Trophoblast cell (in vitro differentiated cells and primary cell): ENCODE data around the gene GPALPP1.
"Not testable (repeated sequence)": the region's sequence is repeated elsewhere in the genome, so short reads cannot be mapped to it uniquely, and the experiment has no call there.

Source experiments
- DNase-seq, 2 donors: peaks; one replicate each; pipeline ENCODE4 v3.0.0-alpha.2; 2016
- H2AFZ ChIP-seq: 2 replicates; pipeline ENCODE4 v1.6.1; 2013; ENCODE audit warnings: low read length, moderate library complexity, mild to moderate bottlenecking; ENCODE audit not compliant: insufficient read depth, poor library complexity
- H2AK5ac ChIP-seq: 2 replicates; pipeline ENCODE4 v1.6.1; 2013; ENCODE audit warnings: mild to moderate bottlenecking, low read length
- H2BK120ac ChIP-seq: 2 replicates; pipeline ENCODE4 v1.6.1; 2013; ENCODE audit warnings: low read length, mild to moderate bottlenecking, moderate library complexity; ENCODE audit not compliant: insufficient read depth, poor library complexity
- H2BK12ac ChIP-seq: 2 replicates; pipeline ENCODE4 v1.6.1; 2013; ENCODE audit warnings: mild to moderate bottlenecking, low read length, moderate library complexity
- H2BK5ac ChIP-seq: 2 replicates; pipeline ENCODE4 v1.6.1; 2013; ENCODE audit warnings: low read length, low read depth, moderate library complexity, mild to moderate bottlenecking; ENCODE audit not compliant: poor library complexity
- H3K14ac ChIP-seq: 2 replicates; pipeline ENCODE4 v1.6.1; 2013; ENCODE audit warnings: mild to moderate bottlenecking, low read length
- H3K18ac ChIP-seq: 2 replicates; pipeline ENCODE4 v1.6.1; 2013; ENCODE audit warnings: mild to moderate bottlenecking, low read length
- H3K23ac ChIP-seq: 2 replicates; pipeline ENCODE4 v1.6.1; 2013; ENCODE audit warnings: low read length
- H3K27ac ChIP-seq: 2 replicates; pipeline ENCODE4 v1.5.1; 2013; ENCODE audit warnings: low read depth, mild to moderate bottlenecking, inconsistent platforms, low read length, moderate library complexity
- H3K27me3 ChIP-seq: 2 replicates; pipeline ENCODE4 v1.6.1; 2013; ENCODE audit warnings: inconsistent platforms, mild to moderate bottlenecking, low read length, moderate library complexity; ENCODE audit not compliant: insufficient read depth
- H3K36me3 ChIP-seq, 2 experiments: 1 replicate in 1 of 2; 2 replicates in 1 of 2; pipeline ENCODE4 v1.6.1; 2013; ENCODE audit warnings: low read length in 2 of 2, mild to moderate bottlenecking in 2 of 2, moderate library complexity in 1 of 2; ENCODE audit not compliant: insufficient read depth in 2 of 2, control insufficient read depth in 1 of 2
- H3K4ac ChIP-seq: 2 replicates; pipeline ENCODE4 v1.6.1; 2013; ENCODE audit warnings: low read depth, mild to moderate bottlenecking, low read length, moderate library complexity
- H3K4me1 ChIP-seq, 2 experiments: 1 replicate in 1 of 2; 2 replicates in 1 of 2; pipeline ENCODE4 v1.6.1; 2013; ENCODE audit warnings: low read length in 2 of 2, mild to moderate bottlenecking in 2 of 2, moderate library complexity in 1 of 2; ENCODE audit not compliant: insufficient read depth in 2 of 2, control insufficient read depth in 1 of 2
- H3K4me2 ChIP-seq: 2 replicates; pipeline ENCODE4 v1.6.1; 2013; ENCODE audit warnings: inconsistent platforms, mild to moderate bottlenecking, low read length, moderate library complexity
- H3K4me3 ChIP-seq: 2 replicates; pipeline ENCODE4 v1.5.1; 2013; ENCODE audit warnings: mild to moderate bottlenecking, low read depth, low read length, inconsistent platforms
- H3K79me1 ChIP-seq: one replicate; pipeline ENCODE4 v1.6.1; 2013; ENCODE audit warnings: low read length
- H3K79me2 ChIP-seq: 2 replicates; pipeline ENCODE4 v1.6.1; 2013; ENCODE audit warnings: low read length, mild to moderate bottlenecking; ENCODE audit not compliant: control insufficient read depth, insufficient read depth, poor library complexity
- H3K9ac ChIP-seq: 2 replicates; pipeline ENCODE4 v1.6.1; 2013; ENCODE audit warnings: mild to moderate bottlenecking, low read length
- H3K9me3 ChIP-seq: 2 replicates; pipeline ENCODE4 v1.6.1; 2013; ENCODE audit warnings: low read depth, mild to moderate bottlenecking, control low read depth, inconsistent platforms, low read length; ENCODE audit not compliant: insufficient read depth
- H4K12ac ChIP-seq: 2 replicates; pipeline ENCODE4 v1.6.1; 2013; ENCODE audit warnings: low read depth, mild to moderate bottlenecking, low read length, moderate library complexity
- H4K8ac ChIP-seq: 2 replicates; pipeline ENCODE4 v1.6.1; 2013; ENCODE audit warnings: low read depth, mild to moderate bottlenecking, low read length, moderate library complexity
- H4K91ac ChIP-seq: one replicate; pipeline ENCODE4 v1.6.1; 2013; ENCODE audit warnings: low read depth, mild to moderate bottlenecking, low read length, moderate library complexity
- WGBS: extraction: QIAGEN DNeasy Blood & Tissue Kit; methylation state at CpG from one replicate; pipeline ENCODE4 v1.1.7; 2013; ENCODE audit warnings: missing lambda C conversion rate; ENCODE audit not compliant: insufficient read length, insufficient coverage; ENCODE audit errors: extremely low coverage; 5-methylcytosine and 5-hydroxymethylcytosine counted together

GPALPP1 gene

DNA sequence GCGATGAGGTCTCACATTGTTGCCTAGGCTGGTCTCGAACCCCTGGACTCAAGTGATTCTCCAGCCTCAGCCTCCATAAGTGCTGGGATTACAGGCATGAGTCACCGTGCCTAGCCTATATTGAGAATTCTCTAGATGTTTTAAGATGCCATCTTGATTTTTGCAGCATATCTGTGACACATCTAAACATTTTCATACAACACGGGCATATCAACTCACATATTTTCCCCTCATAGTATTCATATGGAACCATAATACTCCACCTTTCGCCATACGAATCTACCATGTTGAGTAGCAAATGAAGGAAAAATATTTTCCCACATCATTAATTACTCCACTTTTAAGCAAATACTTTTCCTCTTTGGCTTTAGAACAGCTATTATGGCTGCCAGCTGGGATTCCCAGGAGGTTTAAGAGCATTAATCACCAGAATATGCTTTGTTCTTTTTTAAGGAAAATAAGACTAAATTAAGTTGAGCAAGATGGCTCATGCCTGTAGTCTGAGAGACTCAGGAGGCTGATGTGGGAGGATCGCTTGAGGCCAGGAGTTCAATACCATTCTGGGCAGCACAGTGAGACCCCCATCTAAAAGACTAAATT is 74.0 kb downstream of the GPALPP1 start:
- H3K18ac ChIP-seq: no peak overlapping the region
- H3K14ac ChIP-seq: no peak overlapping the region
- H2AK5ac ChIP-seq: no peak overlapping the region
- peak overlapping the region; percentile 56 for H3K4me3 ChIP-seq
- H3K9me3 ChIP-seq: peaks cover 2% of the 10 kb centered on the region
- H3K79me2 ChIP-seq: no peaks in the 10 kb centered on the region
- no peaks in the 10 kb centered on the region for H3K79me1 ChIP-seq
- no peak overlapping the region for H2BK12ac ChIP-seq
- H4K8ac ChIP-seq: no peak overlapping the region
- no peak overlapping the region for H3K27ac ChIP-seq
- H3K9ac ChIP-seq: no peak overlapping the region
- H3K4ac ChIP-seq: no peak overlapping the region
- no peak overlapping the region for H2BK120ac ChIP-seq
- no peak overlapping the region for H4K91ac ChIP-seq
- no peak overlapping the region for H3K23ac ChIP-seq
- H3K4me1 ChIP-seq: no peaks in the 10 kb centered on the region
- no peak overlapping the region for H3K4me2 ChIP-seq
- peak; percentile 81 to 92 for DNase-seq
- no CpG with 5 or more reads among the region's 7 CpGs for WGBS
- H2AFZ ChIP-seq: no peak overlapping the region
- H2BK5ac ChIP-seq: no peak overlapping the region
- H3K27me3 ChIP-seq: no peaks in the 10 kb centered on the region
- no peaks in the 10 kb centered on the region for H3K36me3 ChIP-seq
- no peak overlapping the region for H4K12ac ChIP-seq

DNA sequence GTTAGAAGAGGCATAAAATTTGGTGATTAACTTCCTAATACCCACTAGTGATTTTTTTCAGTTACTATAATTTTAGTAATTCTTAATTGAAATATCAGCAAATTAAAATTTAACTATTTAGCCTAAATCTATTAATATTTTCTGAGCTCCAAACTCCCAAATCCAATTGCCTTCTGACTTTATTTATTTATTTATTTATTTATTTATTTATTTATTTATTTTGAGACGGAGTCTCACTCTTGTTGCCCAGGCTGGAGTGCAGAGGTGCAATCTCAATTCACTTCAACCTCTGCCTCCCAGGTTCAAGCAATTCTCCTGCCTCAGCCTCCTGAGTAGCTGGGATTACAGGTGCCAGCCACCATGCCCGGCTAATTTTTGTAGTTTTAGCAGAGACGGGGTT is 74.6 kb downstream of the GPALPP1 start:
- WGBS: no CpG with 5 or more reads among the region's 3 CpGs

DNA sequence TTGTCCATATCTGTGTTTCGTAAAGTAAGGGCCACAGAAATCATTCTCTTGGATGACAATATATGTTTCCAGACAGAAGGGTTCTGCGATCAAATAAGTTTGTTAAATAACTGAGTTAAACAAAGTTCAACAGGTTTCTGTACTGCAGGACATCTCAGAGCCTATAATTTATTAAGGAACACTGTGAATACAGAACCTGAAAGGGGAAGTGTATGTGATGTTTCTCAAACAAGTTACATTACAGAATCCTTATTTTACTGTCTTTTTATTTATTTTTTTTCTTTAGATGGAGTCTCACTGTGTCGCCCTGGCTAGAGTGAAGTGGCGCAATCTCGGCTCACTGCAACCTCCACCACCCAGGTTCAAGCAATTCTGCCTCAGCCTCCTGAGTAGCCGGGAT is 75.6 kb downstream of the GPALPP1 start:
- H2AFZ ChIP-seq: no peak overlapping the region
- no peak overlapping the region for H4K12ac ChIP-seq
- no peak overlapping the region for H3K23ac ChIP-seq
- no peaks in the 10 kb centered on the region for H3K36me3 ChIP-seq
- H2BK12ac ChIP-seq: no peak overlapping the region
- no peaks in the 10 kb centered on the region for H3K27me3 ChIP-seq
- H3K79me1 ChIP-seq: no peaks in the 10 kb centered on the region
- no peak overlapping the region for H3K9ac ChIP-seq
- H3K27ac ChIP-seq: no peak overlapping the region
- DNase-seq: no peak
- peaks cover 2% of the 10 kb centered on the region for H3K9me3 ChIP-seq
- no peak overlapping the region for H3K4me2 ChIP-seq
- no peak overlapping the region for H2BK120ac ChIP-seq
- no peak overlapping the region for H3K14ac ChIP-seq
- H3K18ac ChIP-seq: no peak overlapping the region
- no peak overlapping the region for H4K91ac ChIP-seq
- H3K4me1 ChIP-seq: no peaks in the 10 kb centered on the region
- no peak overlapping the region for H4K8ac ChIP-seq
- H3K4me3 ChIP-seq: no peak overlapping the region
- H3K4ac ChIP-seq: no peak overlapping the region
- WGBS: no CpG with 5 or more reads among the region's 6 CpGs
- H2BK5ac ChIP-seq: no peak overlapping the region
- H3K79me2 ChIP-seq: no peaks in the 10 kb centered on the region
- H2AK5ac ChIP-seq: no peak overlapping the region

More for the DNA sequence above, 74.6 kb downstream of the GPALPP1 start:
- not testable (repeated sequence) for H3K9me3 ChIP-seq, H3K79me1 ChIP-seq, H4K91ac ChIP-seq, H3K79me2 ChIP-seq, H3K4me2 ChIP-seq, H2BK120ac ChIP-seq, H3K4ac ChIP-seq, H3K4me1 ChIP-seq, H3K14ac ChIP-seq, H2AK5ac ChIP-seq, H2BK5ac ChIP-seq, H4K8ac ChIP-seq, H3K9ac ChIP-seq, H2BK12ac ChIP-seq, H3K23ac ChIP-seq, H3K18ac ChIP-seq, H3K27ac ChIP-seq, H3K4me3 ChIP-seq, H2AFZ ChIP-seq, H4K12ac ChIP-seq, H3K36me3 ChIP-seq, H3K27me3 ChIP-seq, DNase-seq

DNA sequence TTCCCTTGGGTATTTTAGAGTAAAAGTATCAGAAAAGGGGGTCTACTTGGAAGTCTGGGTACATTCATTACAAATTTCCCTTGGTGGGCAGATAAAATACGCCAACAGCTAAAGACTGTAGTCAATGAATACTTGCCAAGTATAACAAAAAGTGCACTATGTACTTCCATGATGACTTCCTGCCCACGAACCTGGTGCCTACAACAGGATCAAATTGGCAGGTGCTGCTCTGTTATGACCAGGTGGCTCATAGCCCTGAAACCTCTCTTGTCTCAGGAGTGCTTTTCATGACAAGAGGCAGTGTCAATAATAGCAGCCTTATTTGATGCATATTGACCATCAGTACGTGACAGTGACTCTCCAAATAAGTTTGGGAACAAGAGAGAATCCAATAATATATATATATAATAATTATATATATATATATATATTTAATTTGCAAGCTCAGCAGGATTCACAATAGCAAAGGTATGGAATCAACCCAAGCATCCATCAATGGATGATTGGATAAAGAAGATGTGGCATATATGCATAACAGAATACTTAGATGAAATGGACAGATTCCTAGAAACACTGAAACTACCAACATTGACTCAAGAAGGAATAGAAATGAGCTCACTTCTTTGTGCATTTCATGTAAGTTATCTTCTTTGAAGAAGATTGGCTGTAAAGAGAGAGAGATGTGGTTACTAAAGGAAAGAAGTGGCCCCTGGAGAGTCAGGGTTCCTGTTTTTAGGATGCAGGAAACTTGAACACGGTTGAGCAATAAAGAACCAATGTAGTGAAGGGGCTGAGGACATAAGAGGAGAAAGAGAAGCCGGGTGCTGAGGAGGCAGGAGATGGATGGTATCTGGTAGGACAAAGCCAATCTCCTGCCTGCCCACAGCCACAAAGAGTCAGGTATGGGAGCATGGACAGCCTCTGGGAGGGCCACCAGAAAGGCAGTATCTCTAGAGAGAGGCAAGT is 79.0 kb downstream of the GPALPP1 start:
- Histone ChIP-seq H3K79me1 (no peaks in the 10 kb centered on the region), H2BK5ac (no peak overlapping the region), H3K27me3 (no peaks in the 10 kb centered on the region), H2AFZ (no peak overlapping the region), H3K36me3 (no peaks in the 10 kb centered on the region), H3K14ac (no peak overlapping the region), H4K12ac (no peak overlapping the region), H3K4me3 (no peak overlapping the region), H2AK5ac (no peak overlapping the region), H3K9ac (no peak overlapping the region), H3K23ac (no peak overlapping the region), H2BK120ac (no peak overlapping the region), H3K79me2 (no peaks in the 10 kb centered on the region), H3K9me3 (no peaks in the 10 kb centered on the region), H2BK12ac (no peak overlapping the region), H3K4ac (no peak overlapping the region), H4K8ac (no peak overlapping the region), H3K4me1 (no peaks in the 10 kb centered on the region), H3K27ac (no peak overlapping the region), H3K4me2 (no peak overlapping the region), H4K91ac (no peak overlapping the region), H3K18ac (no peak overlapping the region)
- no CpG with 5 or more reads among the region's 5 CpGs for WGBS
- no peak for DNase-seq
